Ishikawa (cell line): Measurements from ENCODE around the gene CERS3.

Experiments
- CEBPB ChIP-seq: IDR thresholded peaks from 2 replicates; pipeline ENCODE4 v1.6.1; 2012
- EP300 ChIP-seq: IDR thresholded peaks from 2 replicates; pipeline ENCODE4 v1.6.1; 2012; ENCODE audit warnings: borderline replicate concordance
- REST ChIP-seq: IDR thresholded peaks from 2 replicates; pipeline ENCODE4 v1.6.1; 2012; ENCODE audit warnings: low read depth, mild to moderate bottlenecking
- YY1 ChIP-seq: IDR thresholded peaks from 2 replicates; pipeline ENCODE4 v1.6.1; 2012; ENCODE audit warnings: low read depth

DNA sequence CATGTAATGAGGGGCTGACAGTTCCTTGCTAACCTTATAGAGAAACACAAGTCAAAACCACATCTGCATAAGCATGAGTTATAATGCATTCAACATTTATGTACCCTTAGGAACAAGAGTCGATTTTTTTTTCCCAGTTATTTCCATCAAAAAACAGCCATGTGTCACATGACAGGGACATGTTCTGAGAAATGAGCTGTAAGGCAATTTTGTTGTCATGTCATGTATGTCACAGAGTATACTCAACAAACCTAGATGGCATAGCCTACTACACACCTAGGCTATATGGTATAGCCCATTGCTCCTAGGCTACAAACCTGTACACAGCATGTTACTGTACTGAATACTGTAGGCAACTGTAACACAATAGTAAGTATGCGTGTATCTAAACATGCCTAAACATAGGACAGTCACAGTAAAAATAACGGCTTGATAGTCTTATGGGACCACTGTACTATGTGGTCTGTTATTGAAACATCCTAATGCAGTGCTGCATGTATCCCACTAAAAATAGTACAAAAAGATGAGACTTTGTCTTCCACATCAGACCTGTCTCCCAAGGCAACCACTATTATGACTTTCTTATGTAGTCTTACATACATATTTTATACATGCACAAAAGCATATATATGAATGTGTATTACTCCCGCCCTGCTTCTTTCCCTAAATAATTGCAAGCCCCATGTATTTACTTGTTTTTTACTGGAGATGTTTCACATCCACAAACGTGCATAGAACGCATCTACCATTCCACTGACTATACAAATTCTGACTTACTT is 38.3 kb upstream of the CERS3 start:
- TF ChIP-seq EP300 (no peak), CEBPB (no peak), YY1 (no peak), REST (no peak)
